GM10266 (cell line): ENCODE measurements around the gene PRSS50.

Source experiments
- DNase-seq: peaks from one replicate; pipeline ENCODE4 v3.0.0; 2012; ENCODE audit errors: extremely low spot score
- TF ChIP-seq, protein P1 (sequence below): IDR thresholded peaks from 2 replicates; pipeline ENCODE4 v1.5.1; 2012; ENCODE audit warnings: mild to moderate bottlenecking, low read depth; ENCODE audit not compliant: control insufficient read depth, insufficient read depth; ENCODE audit errors: missing control alignments

PRSS50 gene

DNA sequence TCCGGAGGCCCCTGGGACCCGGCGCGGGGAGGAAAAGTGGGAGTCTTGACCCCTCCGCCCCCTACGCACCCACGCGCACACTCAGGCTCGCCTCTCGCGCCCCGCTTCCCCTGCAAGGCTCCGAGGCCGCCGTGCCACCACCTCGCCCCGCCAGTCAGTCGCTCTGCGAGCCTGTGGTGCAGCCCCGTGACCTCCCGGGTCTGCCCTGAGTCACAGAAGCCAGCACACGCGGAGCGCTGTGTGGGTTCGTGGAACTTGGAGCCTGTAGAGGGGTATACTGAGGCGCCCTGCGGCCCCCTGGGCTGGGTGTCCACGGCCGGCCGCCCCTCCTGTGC is 23.8 kb downstream of the PRSS50 start:
- TF ChIP-seq, protein P1, sequence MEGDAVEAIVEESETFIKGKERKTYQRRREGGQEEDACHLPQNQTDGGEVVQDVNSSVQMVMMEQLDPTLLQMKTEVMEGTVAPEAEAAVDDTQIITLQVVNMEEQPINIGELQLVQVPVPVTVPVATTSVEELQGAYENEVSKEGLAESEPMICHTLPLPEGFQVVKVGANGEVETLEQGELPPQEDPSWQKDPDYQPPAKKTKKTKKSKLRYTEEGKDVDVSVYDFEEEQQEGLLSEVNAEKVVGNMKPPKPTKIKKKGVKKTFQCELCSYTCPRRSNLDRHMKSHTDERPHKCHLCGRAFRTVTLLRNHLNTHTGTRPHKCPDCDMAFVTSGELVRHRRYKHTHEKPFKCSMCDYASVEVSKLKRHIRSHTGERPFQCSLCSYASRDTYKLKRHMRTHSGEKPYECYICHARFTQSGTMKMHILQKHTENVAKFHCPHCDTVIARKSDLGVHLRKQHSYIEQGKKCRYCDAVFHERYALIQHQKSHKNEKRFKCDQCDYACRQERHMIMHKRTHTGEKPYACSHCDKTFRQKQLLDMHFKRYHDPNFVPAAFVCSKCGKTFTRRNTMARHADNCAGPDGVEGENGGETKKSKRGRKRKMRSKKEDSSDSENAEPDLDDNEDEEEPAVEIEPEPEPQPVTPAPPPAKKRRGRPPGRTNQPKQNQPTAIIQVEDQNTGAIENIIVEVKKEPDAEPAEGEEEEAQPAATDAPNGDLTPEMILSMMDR: no peak
- DNase-seq: no peak

DNA sequence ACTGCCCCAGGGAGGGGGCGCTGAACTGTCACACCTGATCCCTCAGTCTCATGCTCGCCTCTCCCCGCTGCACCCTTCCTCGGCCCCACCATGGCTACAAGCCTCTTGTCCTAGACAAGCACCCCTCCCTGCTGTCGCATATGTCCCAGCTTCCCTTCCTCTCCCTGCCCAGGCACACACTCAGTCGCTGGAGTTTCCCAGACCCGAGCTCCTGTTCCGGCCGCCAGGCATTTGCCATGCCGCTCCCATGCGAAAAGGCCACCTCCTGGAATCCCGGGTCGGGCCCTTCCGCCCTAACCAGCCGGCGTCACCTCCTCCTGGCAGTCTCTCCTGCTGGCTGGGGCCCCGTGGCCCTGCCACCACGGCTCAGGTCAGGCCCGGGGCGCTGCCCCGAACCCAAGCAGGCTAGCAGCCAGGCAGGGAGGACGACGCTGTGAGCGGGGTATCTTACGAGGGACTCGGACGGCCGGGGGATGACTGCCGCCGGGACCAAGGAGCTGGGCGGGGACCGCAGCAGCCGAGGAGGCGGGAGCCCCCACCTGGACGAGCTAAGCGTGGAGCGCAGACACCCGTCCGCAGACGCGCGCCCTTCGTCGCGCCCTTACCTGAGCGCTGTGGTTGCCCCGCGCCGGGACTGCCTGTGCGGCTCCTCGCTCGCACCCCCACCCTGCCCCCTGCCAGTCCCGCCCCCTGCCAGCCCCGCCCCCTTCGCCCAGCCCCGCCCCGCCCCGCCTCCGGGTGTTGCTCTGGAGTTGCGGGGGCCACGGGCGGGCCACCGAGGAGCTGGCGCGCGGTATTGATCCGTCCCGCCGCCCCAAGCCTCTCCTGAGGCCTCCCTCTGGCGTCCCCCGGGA is 24.4 kb downstream of the PRSS50 start, which contains the start of gene ALS2CL:
ALS2CL (minus strand) TSS at position 642 of the 854 bp plus-strand sequence. CDS start 4,239 bp downstream, outside the sequence.
- DNase-seq: no peak
- TF ChIP-seq, protein P1: no peak

DNA sequence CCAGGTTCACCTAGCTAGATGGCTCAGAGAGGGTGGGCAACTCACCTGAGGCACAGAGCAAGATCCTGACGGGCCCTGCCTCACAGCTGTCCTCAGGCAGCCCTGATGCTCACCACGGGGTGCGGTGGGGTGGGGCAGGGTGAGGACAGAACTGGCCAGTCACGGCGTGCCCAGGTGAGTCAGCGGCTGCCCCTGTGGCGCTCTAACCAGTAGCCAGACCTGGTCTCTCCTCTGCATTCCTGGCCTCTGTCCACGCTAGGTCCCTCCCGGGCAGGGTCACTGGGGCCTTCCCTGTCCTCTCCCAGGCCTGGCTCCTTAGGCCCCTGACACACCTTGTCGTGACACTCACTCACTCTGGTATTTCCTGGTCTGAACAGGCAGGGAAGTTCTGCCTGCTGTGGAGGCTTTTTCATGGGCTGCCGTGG is 25.1 kb downstream of the PRSS50 start:
- TF ChIP-seq, protein P1: no peak
- no peak for DNase-seq

DNA sequence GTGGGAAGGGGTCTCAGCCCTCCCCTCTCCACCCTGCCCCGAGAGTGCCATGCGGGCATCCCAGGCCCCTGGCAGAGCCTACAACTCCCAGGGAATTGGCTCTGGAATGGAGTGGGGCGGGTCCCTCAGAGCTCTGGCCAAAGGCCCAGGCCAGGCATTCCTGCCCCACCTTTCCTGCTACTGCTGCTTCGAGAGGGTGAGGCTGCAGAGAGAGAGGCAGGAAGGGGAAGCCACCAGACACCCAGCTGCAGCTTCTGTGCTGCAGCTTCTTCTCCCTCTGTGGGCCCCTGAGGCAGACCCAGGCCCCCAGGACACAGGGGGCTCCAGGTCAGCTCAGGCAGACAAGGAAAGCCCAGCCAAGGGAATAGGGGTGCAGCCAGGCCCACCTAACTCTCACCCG is 26.9 kb downstream of the PRSS50 start:
- DNase-seq: no peak
- TF ChIP-seq, protein P1: no peak

DNA sequence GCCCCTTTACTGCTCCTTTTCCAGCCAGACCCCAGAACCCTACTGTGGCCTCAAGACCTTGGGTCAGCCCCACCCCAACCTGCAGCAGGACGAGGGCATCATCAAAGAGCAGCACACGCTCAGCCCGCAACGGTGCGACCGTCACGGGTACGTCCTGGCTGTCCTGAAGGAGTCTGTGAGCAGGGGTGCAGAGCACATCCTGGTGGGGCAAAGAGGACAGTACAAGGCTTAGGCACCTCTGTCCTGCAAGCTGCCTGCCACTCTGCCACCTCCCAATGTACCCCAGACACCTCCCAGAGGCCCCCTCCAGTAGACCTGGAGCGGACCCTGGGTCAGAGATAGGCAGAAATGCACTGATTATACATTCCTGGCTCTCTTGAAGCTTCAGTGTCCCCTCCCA is 32.2 kb downstream of the PRSS50 start:
- no peak for DNase-seq

DNA sequence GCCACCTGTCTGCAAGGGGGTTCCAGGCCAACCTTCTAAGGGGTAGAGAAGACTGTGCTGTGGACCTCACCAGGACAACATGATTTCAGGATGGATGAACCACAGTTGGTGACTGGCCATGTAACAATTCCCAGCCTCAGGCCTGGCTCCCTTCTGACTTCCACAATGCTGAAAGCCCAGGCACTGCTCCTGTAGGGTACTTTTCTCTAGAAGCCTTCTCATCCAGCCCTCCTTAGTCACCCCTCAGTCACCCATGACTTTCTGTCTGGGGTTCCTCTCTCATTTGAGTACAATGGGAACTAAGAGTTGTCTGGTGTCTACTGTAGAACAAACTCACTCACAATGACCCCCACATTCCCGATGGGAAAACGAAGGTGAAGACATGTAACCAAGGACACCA is 32.8 kb downstream of the PRSS50 start:
- no peak for DNase-seq
- TF ChIP-seq, protein P1: no peak

More for the DNA sequence above, 32.2 kb downstream of the PRSS50 start:
- TF ChIP-seq, protein P1: no peak

DNA sequence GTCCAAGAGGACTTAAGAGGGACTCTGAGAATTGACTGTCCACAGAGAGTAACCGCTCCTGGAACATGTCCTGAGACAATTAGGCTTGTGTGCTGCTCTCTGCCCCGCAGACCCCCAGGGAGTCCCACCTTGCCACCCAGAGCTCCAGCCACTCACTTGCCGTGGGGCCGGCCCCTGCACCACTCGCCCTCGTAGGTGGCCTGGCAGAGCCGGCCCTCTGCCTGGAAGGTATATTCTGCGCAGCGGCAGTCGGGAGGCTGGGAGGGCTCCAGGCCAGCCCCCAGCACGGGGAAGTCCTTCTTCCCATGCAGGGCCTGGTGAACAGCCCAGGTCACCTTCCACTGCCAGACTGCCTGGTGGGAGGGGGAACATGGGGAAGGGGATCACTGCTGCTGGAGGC is 34.7 kb downstream of the PRSS50 start:
- TF ChIP-seq, protein P1: no peak
- no peak for DNase-seq
